ENCODE measurements around the gene XYLB. TPM values are rescaled to one million over a fixed set of nuclear protein-coding genes. Genes with fewer than 3 reads are reported as not detected.

Gene XYLB
- total RNA-seq, 2 donors from 2014 or later = 4.9 TPM

DNA sequence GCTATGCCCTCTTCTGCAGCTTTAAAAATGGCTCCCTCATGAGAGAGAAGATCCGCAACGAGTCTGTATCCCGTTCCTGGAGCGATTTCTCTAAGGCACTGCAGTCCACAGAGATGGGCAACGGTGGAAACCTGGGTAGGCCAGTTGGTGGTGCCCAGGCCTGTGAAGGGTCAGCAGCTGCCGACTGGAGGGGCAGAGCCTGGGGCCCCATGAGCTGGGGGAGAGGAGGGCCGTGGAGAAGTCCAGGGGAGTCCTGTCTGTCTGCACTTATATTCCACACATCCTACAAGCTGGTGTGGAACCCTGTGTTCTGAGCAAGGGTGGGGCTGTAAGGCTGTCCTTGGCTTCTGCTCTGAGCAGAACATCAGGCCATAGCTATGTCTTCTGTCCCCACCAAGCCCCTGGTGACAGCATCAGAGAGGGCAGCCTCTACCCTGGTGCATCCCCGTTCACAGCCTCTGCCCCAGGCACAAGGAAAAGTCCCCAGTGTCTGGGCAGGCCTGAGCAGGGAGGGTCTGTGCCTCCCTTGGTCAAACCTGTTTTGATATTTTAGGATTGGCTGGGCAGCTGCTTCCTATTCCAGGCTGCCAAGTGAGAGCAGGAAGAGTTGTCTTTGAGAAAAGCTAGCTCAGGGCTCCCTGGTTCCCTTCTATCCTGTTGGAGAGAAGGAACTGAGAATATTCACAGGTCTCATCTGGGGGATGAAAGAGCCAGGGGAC, 29.7 kb downstream of the XYLB start:
- Histone ChIP-seq H3K4me1 (replicated peaks) (no peaks in the 10 kb centered on the region), H3K9me3 (no peaks in the 10 kb centered on the region), H3K36me3 (no peaks in the 10 kb centered on the region), H3K27me3 (replicated peaks; ENCODE audit: insufficient read depth) (no peaks in the 10 kb centered on the region), H3K27ac (peak overlapping the region in 1 of 2 donors; percentile 53), H3K4me3 (no peak overlapping the region)
- TF ChIP-seq POLR2A (IDR thresholded peaks at IDR 0.05) (no peak), POLR2AphosphoS5 (IDR thresholded peaks at IDR 0.05) (peak; percentile 82)
- TF ChIP-seq, protein P1, sequence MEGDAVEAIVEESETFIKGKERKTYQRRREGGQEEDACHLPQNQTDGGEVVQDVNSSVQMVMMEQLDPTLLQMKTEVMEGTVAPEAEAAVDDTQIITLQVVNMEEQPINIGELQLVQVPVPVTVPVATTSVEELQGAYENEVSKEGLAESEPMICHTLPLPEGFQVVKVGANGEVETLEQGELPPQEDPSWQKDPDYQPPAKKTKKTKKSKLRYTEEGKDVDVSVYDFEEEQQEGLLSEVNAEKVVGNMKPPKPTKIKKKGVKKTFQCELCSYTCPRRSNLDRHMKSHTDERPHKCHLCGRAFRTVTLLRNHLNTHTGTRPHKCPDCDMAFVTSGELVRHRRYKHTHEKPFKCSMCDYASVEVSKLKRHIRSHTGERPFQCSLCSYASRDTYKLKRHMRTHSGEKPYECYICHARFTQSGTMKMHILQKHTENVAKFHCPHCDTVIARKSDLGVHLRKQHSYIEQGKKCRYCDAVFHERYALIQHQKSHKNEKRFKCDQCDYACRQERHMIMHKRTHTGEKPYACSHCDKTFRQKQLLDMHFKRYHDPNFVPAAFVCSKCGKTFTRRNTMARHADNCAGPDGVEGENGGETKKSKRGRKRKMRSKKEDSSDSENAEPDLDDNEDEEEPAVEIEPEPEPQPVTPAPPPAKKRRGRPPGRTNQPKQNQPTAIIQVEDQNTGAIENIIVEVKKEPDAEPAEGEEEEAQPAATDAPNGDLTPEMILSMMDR (IDR thresholded peaks at IDR 0.05) = no peak
- DNase-seq (ENCODE audit: low spot score) = peak; percentile 69
- intact Hi-C loops (cut with DNase I) = no loop called here
- WGBS = 84% methylated on average over 8 of the region's 8 CpGs

DNA sequence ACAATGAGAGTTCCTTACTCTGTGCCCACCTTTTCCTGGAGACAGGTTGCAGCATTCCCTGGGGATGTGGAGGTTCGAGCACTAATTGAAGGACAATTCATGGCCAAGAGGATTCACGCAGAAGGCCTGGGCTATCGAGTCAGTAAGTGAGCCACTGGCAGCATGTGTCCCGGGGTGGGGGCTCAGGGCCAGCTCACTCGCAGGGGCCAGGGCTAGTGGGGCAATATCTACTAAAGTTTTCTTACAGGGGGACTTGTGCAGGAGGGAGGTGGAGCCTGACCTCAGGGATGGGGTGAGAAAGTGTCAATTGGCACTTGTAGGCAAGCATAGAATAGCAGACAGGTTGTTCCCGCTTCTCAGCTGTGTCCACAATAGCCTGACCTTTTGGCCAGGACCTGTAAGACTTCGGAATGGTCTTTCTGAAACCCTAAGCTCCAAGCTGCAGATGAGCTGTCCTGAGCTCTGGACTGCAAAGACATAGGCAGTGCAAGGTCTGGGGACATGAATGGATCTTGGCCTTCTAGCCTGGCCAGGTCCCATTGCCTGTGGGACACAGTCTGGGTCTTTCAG, 32.7 kb downstream of the XYLB start:
- no peak overlapping the region for H3K27ac ChIP-seq
- intact Hi-C loops (cut with DNase I) = no loop called here
- no peaks in the 10 kb centered on the region for H3K27me3 ChIP-seq (replicated peaks; ENCODE audit: insufficient read depth)
- H3K36me3 ChIP-seq = no peaks in the 10 kb centered on the region
- no peak for TF ChIP-seq POLR2AphosphoS5 (IDR thresholded peaks at IDR 0.05)
- no peak for TF ChIP-seq POLR2A (IDR thresholded peaks at IDR 0.05)
- TF ChIP-seq, protein P1 (IDR thresholded peaks at IDR 0.05) = no peak
- no peaks in the 10 kb centered on the region for H3K4me1 ChIP-seq (replicated peaks)
- 92% methylated on average over 7 of the region's 7 CpGs for WGBS
- H3K9me3 ChIP-seq = no peaks in the 10 kb centered on the region
- DNase-seq (ENCODE audit: low spot score) = no peak
- H3K4me3 ChIP-seq = no peak overlapping the region

DNA sequence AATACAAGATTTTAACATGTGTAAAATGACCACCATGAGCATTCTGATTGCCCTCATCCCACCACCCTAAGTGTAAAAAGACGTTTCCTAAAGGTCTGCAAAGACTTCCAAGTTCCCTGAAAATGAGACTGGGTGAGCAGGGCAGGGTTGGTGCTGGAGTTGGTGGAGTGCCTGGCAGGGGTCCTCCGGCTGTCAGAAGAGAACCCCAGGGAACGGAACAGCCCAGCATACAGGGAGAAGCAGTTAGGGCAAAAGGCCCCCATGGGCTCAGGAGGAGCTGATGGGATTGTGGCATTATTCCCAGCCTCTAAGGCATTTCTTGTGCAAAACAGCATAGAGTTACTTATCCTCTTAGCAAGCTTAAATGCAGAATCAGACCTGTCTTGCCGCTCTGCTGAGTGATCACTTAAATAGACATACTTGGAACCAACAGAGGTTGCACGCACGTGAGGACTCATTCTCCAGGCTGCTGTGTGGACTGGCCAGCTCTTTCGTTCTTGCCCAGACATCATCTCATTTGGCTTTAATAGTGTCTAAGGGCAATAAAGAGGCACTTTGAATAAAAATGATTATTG, 36.0 kb downstream of the XYLB start:
- Histone ChIP-seq H3K27ac (no peak overlapping the region), H3K9me3 (no peaks in the 10 kb centered on the region), H3K4me3 (no peak overlapping the region), H3K36me3 (no peaks in the 10 kb centered on the region), H3K4me1 (replicated peaks) (no peaks in the 10 kb centered on the region), H3K27me3 (replicated peaks; ENCODE audit: insufficient read depth) (no peaks in the 10 kb centered on the region)
- intact Hi-C loops (cut with DNase I) = no loop called here
- DNase-seq (ENCODE audit: low spot score) = peak; percentile 52
- TF ChIP-seq POLR2AphosphoS5 (IDR thresholded peaks at IDR 0.05) = peak; percentile 30
- TF ChIP-seq, protein P1 (IDR thresholded peaks at IDR 0.05) = no peak
- 39% methylated on average over 7 of the region's 7 CpGs for WGBS

DNA sequence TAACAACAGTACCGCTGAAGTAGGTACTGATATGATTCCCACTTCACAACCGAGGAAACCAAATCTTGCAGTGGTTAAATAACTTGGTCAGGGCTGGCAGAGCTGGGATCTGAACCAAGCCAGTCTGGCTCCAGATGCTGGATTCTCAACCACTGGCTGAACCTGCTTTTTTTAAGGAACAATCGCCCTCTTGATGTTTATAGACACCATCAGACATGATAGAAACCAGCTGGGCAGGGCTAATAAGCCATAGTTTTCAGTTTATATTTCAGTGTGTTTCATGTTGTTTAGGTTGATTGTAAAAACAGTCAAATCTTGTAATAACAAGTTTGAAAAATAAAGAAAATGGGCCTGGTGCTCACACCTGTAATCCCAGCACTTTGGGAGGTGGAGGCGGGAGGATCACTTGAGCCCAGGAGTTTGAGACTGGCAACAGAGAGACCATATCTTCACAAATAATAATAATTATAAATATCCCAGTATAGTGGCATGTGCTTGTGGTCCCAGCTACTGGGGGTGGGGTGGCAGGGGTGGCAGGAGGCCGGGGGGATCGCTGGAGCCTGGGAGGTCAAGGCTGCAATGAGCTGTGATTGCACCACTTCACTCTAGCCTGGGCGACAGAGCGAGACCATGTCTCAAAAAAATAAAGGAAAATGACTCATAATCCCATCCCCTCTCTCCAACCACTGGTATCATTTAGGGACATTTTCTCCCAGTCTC, 36.7 kb downstream of the XYLB start:
- intact Hi-C loops (cut with DNase I) = no loop called here
- no peaks in the 10 kb centered on the region for H3K27me3 ChIP-seq (replicated peaks; ENCODE audit: insufficient read depth)
- 63% methylated on average over 8 of the region's 8 CpGs for WGBS
- H3K36me3 ChIP-seq = no peaks in the 10 kb centered on the region
- H3K27ac ChIP-seq = no peak overlapping the region
- TF ChIP-seq, protein P1 (IDR thresholded peaks at IDR 0.05) = no peak
- TF ChIP-seq POLR2AphosphoS5 (IDR thresholded peaks at IDR 0.05) = no peak
- TF ChIP-seq POLR2A (IDR thresholded peaks at IDR 0.05) = no peak
- H3K4me1 ChIP-seq (replicated peaks) = no peaks in the 10 kb centered on the region
- DNase-seq (ENCODE audit: low spot score) = peak; percentile 12
- H3K4me3 ChIP-seq = no peak overlapping the region
- H3K9me3 ChIP-seq = no peaks in the 10 kb centered on the region
